LNCAP (cell line): ENCODE measurements around the gene ADTRP.
A peak's percentile ranks its signal among the peaks of the same experiment; 100 is the strongest.

Source experiments
- CTCF ChIP-seq: fragments of 450-650 bp; IDR thresholded peaks from 2 replicates; pipeline ENCODE4 v1.5.1; 2017; ENCODE audit warnings: mild to moderate bottlenecking

Gene ADTRP

GRCh38 chr6:11778648-11779328 lies at the start of gene ADTRP:
ADTRP (minus strand) TSS chr6:11778803; CDS start chr6:11778759, 44 bp downstream.
- no peak for TF ChIP-seq CTCF

GRCh38 chr6:11826779-11827178 lies 48.2 kb upstream of the ADTRP start:
- TF ChIP-seq CTCF, result no peak

GRCh38 chr6:11824986-11825385 lies 46.4 kb upstream of the ADTRP start:
- TF ChIP-seq CTCF, result no peak

- TF ChIP-seq CTCF, result peak; percentile 9; the same call in 1 of the 2 replicates
Observed at GRCh38 chr6:11822346-11822745, 43.7 kb upstream of the ADTRP start.

- TF ChIP-seq CTCF, result no peak
Observed at GRCh38 chr6:11821781-11822180, 43.2 kb upstream of the ADTRP start.

- no peak for TF ChIP-seq CTCF
Observed at GRCh38 chr6:11820821-11821220, 42.2 kb upstream of the ADTRP start.

GRCh38 chr6:11819486-11819885 lies 40.9 kb upstream of the ADTRP start:
- TF ChIP-seq CTCF, result no peak

- TF ChIP-seq CTCF, result no peak
Observed at GRCh38 chr6:11815231-11815630, 36.6 kb upstream of the ADTRP start.
